ENCODE data around the gene ZNF366.

ZNF366 gene

DNA sequence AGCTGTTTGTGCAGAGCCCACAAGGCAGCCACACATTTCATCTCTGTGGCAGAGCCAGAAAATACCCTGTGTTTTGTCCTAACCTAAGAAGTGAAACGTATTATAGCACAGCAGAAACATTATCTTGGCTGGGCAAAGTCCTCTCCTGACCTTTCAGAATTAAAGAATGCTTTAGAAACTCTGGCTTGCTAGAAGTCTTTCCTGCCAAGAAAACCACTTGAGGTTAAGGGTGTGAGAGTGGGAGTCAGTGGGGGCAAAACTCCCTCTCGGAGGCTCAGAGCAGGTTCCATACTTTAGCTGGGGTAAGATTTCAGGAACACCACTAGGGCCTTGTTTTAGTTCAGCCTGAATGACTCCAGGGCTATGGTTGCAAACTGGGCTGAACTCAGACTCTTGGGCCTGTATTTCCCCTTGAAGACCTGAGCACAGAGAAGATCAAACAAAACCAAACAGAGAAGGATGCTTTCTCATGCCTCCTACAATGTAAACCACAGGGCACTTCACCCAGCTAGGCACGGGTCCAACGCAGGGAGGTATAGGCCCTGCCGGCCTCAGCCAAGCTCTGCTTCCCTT lies 48.0 kb downstream of the ZNF366 start:
- no peak for DNase-seq (ENCODE audit: extremely low read depth, low read depth)
- no peak overlapping the region for H3K4me3 ChIP-seq (replicated peaks; ENCODE audit: low read depth, low read length)
- TF ChIP-seq, protein P1, sequence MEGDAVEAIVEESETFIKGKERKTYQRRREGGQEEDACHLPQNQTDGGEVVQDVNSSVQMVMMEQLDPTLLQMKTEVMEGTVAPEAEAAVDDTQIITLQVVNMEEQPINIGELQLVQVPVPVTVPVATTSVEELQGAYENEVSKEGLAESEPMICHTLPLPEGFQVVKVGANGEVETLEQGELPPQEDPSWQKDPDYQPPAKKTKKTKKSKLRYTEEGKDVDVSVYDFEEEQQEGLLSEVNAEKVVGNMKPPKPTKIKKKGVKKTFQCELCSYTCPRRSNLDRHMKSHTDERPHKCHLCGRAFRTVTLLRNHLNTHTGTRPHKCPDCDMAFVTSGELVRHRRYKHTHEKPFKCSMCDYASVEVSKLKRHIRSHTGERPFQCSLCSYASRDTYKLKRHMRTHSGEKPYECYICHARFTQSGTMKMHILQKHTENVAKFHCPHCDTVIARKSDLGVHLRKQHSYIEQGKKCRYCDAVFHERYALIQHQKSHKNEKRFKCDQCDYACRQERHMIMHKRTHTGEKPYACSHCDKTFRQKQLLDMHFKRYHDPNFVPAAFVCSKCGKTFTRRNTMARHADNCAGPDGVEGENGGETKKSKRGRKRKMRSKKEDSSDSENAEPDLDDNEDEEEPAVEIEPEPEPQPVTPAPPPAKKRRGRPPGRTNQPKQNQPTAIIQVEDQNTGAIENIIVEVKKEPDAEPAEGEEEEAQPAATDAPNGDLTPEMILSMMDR (IDR thresholded peaks at IDR 0.05; ENCODE audit: low read depth, low read length, missing control alignments): no peak

DNA sequence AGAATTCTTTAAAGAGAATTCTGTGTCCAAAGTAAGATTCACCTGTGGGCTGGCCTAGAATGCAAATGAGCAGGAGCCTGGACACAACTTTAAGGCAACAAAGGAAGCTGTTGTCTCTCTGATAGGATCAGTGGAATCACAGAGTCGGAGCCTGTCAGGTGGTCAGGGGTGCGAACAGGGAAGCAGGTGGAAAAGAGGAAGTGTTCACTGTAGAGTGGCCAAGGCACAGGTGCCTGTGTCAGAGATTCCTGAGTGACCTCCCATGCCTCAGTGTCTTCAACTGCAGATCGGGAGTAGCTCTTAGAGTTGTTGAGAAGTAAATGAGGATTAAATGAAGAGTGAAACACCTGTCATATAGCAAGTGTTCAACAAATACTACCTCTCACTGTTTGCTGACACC lies 48.8 kb downstream of the ZNF366 start:
- H3K4me3 ChIP-seq (replicated peaks; ENCODE audit: low read depth, low read length): no peak overlapping the region
- TF ChIP-seq, protein P1 (IDR thresholded peaks at IDR 0.05; ENCODE audit: low read depth, low read length, missing control alignments): no peak
- DNase-seq (ENCODE audit: extremely low read depth, low read depth): no peak

DNA sequence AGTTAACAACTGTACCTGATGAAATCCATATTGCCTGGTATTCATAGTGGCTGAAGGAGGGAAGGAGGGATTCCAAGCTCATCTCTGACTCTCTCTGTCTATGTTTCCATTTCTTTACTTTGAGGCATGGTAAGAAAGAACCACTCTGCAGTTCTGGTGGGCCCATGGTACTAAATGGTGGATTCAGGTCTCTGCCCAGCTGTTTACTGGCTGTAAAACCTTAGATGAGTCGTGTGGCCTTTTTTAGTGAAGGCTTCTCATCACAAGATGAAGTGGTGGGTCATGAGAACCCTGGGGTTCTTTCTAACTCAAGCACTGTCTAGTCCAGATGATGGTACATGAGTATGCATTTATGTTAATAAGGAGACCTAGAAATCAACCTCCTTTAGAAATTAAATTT lies 49.7 kb downstream of the ZNF366 start:
- TF ChIP-seq, protein P1 (IDR thresholded peaks at IDR 0.05; ENCODE audit: low read depth, low read length, missing control alignments): no peak
- no peak for DNase-seq (ENCODE audit: extremely low read depth, low read depth)
- no peak overlapping the region for H3K4me3 ChIP-seq (replicated peaks; ENCODE audit: low read depth, low read length)

DNA sequence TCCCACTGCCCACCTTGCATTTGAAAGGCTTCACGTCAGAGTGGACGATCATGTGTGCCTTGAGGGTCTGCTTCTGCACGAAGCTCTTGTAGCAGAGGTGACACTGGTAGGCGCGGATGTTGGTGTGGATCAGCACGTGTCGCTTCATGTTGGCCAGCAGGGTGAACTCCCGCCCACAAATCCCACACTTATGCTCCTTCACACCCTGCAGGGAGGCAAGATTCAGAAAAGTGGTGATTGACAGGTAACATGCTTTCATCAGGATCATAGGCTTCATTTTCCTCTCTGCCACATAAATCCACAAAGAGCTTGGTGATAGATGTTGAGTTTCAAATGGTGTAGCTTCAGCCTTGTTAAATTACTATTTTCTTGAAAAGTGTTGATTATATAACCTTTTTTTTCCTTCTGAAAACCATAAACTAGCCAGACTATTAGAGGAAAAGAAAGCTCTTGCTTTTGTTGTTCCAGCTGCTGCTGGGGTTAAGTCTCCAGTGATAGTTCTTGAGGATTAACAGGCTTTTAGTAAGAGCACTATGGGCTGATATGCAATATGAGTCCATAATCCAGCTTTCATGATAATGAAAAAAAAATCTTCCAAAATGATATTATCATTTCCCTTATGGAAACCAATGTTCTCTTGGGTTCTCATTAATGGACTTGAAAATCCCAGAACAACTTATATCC lies 50.7 kb downstream of the ZNF366 start:
- no peak for DNase-seq (ENCODE audit: extremely low read depth, low read depth)
- H3K4me3 ChIP-seq (replicated peaks; ENCODE audit: low read depth, low read length): no peak overlapping the region
- TF ChIP-seq, protein P1 (IDR thresholded peaks at IDR 0.05; ENCODE audit: low read depth, low read length, missing control alignments): no peak

- TF ChIP-seq, protein P1 (IDR thresholded peaks at IDR 0.05; ENCODE audit: low read depth, low read length, missing control alignments): no peak
- H3K4me3 ChIP-seq (replicated peaks; ENCODE audit: low read depth, low read length): no peak overlapping the region
- DNase-seq (ENCODE audit: extremely low read depth, low read depth): no peak
Measured at GRCh38 chr5:72455476-72455875, 51.7 kb downstream of the ZNF366 start.

DNA sequence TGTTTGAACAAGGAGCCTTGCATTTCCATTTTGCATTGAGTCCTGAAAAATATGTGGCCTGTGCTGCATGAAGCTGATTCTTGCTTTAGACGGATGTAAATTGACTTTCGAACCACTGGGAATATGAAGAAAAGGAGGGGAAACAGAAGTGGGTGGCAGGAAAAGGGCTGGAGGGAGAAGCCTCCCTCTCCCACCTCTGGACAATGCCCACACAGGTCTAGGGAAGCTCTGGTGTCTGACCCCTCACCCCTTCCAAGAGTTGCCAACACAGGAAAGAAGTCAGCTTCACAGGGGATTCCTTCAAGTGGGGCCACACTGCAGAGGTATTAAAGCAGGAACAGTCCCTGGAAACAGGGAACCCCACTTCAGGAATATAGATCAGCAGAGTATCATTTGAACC lies 52.2 kb downstream of the ZNF366 start:
- no peak overlapping the region for H3K4me3 ChIP-seq (replicated peaks; ENCODE audit: low read depth, low read length)
- TF ChIP-seq, protein P1 (IDR thresholded peaks at IDR 0.05; ENCODE audit: low read depth, low read length, missing control alignments): no peak
- DNase-seq (ENCODE audit: extremely low read depth, low read depth): no peak

Measured in HFF-Myc (cell line).